K562 (cell line): ENCODE results near the gene NR1D2. TPM values are rescaled to one million over a fixed set of nuclear protein-coding genes. Genes with fewer than 3 reads are reported as not detected.

Experiments used
- ATAC-seq: fragments of 200-7000 bp; cut with Tn5 transposase; 3 replicates; pipeline ENCODE4 v1.9.1; 2020; ENCODE audit warnings: moderate library complexity
- BruUV-seq: library from RNA; stranded (reverse); fragments of 400-500 nt; replicated peaks from 2 replicates; lab custom pipeline; 2021; lab: Mats Ljungman, UMichigan
- CTCF ChIA-PET: fragments of 300-600 bp; formaldehyde crosslinking; extraction: SDS; loops from one replicate; lab custom pipeline; 2021; ENCODE audit warnings: low intra/inter-chr PET ratio; lab: Yijun Ruan, JAX
- POLR2A ChIA-PET: fragments of 300-600, 350-650 bp; sonication (Branson Sonifier 250); formaldehyde crosslinking; extraction: SDS; loops from one replicate; lab custom pipeline; 2021; ENCODE audit warnings: antibody characterized with exemption, inconsistent platforms; lab: Yijun Ruan, JAX
- DNase-seq, 4 experiments: peaks; one replicate each; pipeline versions ENCODE4 v3.0.0 to v3.0.0-alpha.2; 2011 to 2018; ENCODE audit warnings: low spot score in 3 of 4, mixed read lengths in 3 of 4; ENCODE audit errors: extremely low read depth in 1 of 4
- FAIRE-seq: peaks from 2 replicates; lab custom pipeline; 2011; peaks lifted over from hg19 to GRCh38; lab: Jason Lieb, UNC
- H2AFZ ChIP-seq: 2 replicates; pipeline ENCODE4 v1.6.0; 2011; ENCODE audit warnings: low read depth, low read length, control low read depth, inconsistent platforms
- H3K27ac ChIP-seq: fragments of 200-600 bp; 3 replicates; pipeline ENCODE4 v1.8.0; 2011; ENCODE audit warnings: low read depth, mild to moderate bottlenecking, control low read depth, inconsistent platforms, low read length, moderate library complexity, mixed read lengths; ENCODE audit errors: extremely low read depth
- H3K27me3 ChIP-seq, 2 experiments: fragments of 300-600 bp in 1 of 2; 2 replicates in 1 of 2; 3 replicates in 1 of 2; pipeline versions ENCODE4 v1.6.0 to v1.8.0; 2011; ENCODE audit warnings: inconsistent platforms in 2 of 2, low read length in 2 of 2, mild to moderate bottlenecking in 1 of 2, mixed read lengths in 1 of 2, moderate library complexity in 1 of 2; ENCODE audit not compliant: control insufficient read depth in 2 of 2, insufficient read depth in 2 of 2
- H3K36me3 ChIP-seq: fragments of 300-600 bp; 3 replicates; pipeline ENCODE4 v1.8.0; 2011; ENCODE audit warnings: mild to moderate bottlenecking, low read length, inconsistent platforms; ENCODE audit not compliant: control insufficient read depth, insufficient read depth
- H3K4me1 ChIP-seq, 2 experiments: fragments of 200-600 bp in 1 of 2; replicated peaks in 1 of 2; 2 replicates in 1 of 2; 3 replicates in 1 of 2; pipeline versions ENCODE4 v1.5.1 to v1.8.0; 2011; ENCODE audit warnings: inconsistent platforms in 2 of 2, low read length in 2 of 2, mild to moderate bottlenecking in 1 of 2, mixed read lengths in 1 of 2, moderate library complexity in 1 of 2; ENCODE audit not compliant: control insufficient read depth in 2 of 2, insufficient read depth in 2 of 2
- H3K4me2 ChIP-seq: 2 replicates; pipeline ENCODE4 v1.6.1; 2011; ENCODE audit warnings: low read length, control low read depth, inconsistent platforms, mixed read lengths; ENCODE audit not compliant: insufficient read depth
- H3K4me3 ChIP-seq: fragments of 200-600 bp; sonication (generic), shearing (Covaris generic); 2 replicates; pipeline ENCODE4 v1.5.1; 2016; ENCODE audit warnings: control low read depth, inconsistent platforms
- H3K79me2 ChIP-seq: fragments of 200-600 bp; 3 replicates; pipeline ENCODE4 v1.8.0; 2011; ENCODE audit warnings: low read length, inconsistent platforms; ENCODE audit not compliant: control insufficient read depth, insufficient read depth
- H3K9ac ChIP-seq, 2 experiments: 2 replicates each; pipeline versions ENCODE4 v1.6.0 to v1.6.1; 2011; ENCODE audit warnings: low read depth in 2 of 2, low read length in 2 of 2, control low read depth in 1 of 2, inconsistent platforms in 1 of 2, mild to moderate bottlenecking in 1 of 2, mixed read lengths in 1 of 2; ENCODE audit not compliant: insufficient read depth in 1 of 2
- H3K9me1 ChIP-seq: one replicate; pipeline ENCODE4 v1.6.0; 2011; ENCODE audit warnings: inconsistent platforms, mild to moderate bottlenecking, low read length, moderate library complexity; ENCODE audit not compliant: control insufficient read depth, insufficient read depth
- H3K9me3 ChIP-seq: replicated peaks from 2 replicates; pipeline ENCODE4 v1.5.1; 2011; ENCODE audit warnings: low read depth, low read length, inconsistent platforms; ENCODE audit not compliant: control insufficient read depth, insufficient read depth
- H4K20me1 ChIP-seq: replicated peaks from 2 replicates; pipeline ENCODE4 v1.6.1; 2011; ENCODE audit warnings: low read length, inconsistent platforms, mixed read lengths; ENCODE audit not compliant: control insufficient read depth, insufficient read depth
- AFF1 ChIP-seq, 2 experiments: fragments of 450-650 bp; IDR thresholded peaks; 2 replicates each; pipeline ENCODE4 v1.6.1; 2018; ENCODE audit warnings: mild to moderate bottlenecking in 2 of 2, low read depth in 1 of 2; ENCODE audit not compliant: partially characterized antibody in 2 of 2
- HNRNPH1 ChIP-seq: fragments of 200-400 bp; formaldehyde crosslinking; optimal IDR thresholded peaks from 2 replicates; pipeline ENCODE3; 2017; ENCODE audit warnings: low read depth, mild to moderate bottlenecking, low read length, moderate library complexity
- JUNB ChIP-seq: fragments of 450-650 bp; formaldehyde crosslinking; conservative IDR thresholded peaks from 2 replicates; pipeline ENCODE4 v1.4.0; 2020; ENCODE audit warnings: mild to moderate bottlenecking
- KDM4B ChIP-seq, 2 experiments: fragments of 450-650 bp in 1 of 2; sonication (generic) in 1 of 2; IDR thresholded peaks; 2 replicates each; pipeline ENCODE4 v1.6.1; 2016 to 2017; ENCODE audit warnings: borderline replicate concordance in 2 of 2, antibody characterized with exemption in 1 of 2, low read depth in 1 of 2, mild to moderate bottlenecking in 1 of 2
- MED1 ChIP-seq: sonication (generic); formaldehyde crosslinking; IDR thresholded peaks from 2 replicates; pipeline ENCODE4 v1.8.1; 2023; ENCODE audit warnings: missing genetic modification reagents, borderline replicate concordance
- NFE2L1 ChIP-seq: fragments of 450-650 bp; IDR thresholded peaks from 2 replicates; pipeline ENCODE4 v1.6.1; 2016; ENCODE audit warnings: missing genetic modification characterization, low read depth, mild to moderate bottlenecking, missing compliant biosample characterization, moderate library complexity, borderline replicate concordance
- PHB2 ChIP-seq: fragments of 450-650 bp; IDR thresholded peaks from 2 replicates; pipeline ENCODE4 v1.6.1; 2017; ENCODE audit warnings: low read depth
- PKNOX1 ChIP-seq: fragments of 450-650 bp; IDR thresholded peaks from 2 replicates; pipeline ENCODE4 v1.6.1; 2016
- THAP7 ChIP-seq: fragments of 250-450 bp; sonication (Bioruptor Pico); IDR thresholded peaks from 2 replicates; pipeline ENCODE4 v1.5.0; 2021
- WHSC1 ChIP-seq: IDR thresholded peaks from one replicate; pipeline ENCODE4 v1.6.1; 2012; ENCODE audit warnings: low read length, control low read depth, inconsistent platforms
- ZKSCAN8 ChIP-seq: fragments of 200-800 bp; sonication (Bioruptor generic); IDR thresholded peaks from 2 replicates; pipeline ENCODE4 v1.6.1; 2016; ENCODE audit warnings: missing genetic modification characterization, missing compliant biosample characterization
- ZNF197 ChIP-seq: fragments of 200-800 bp; sonication (Bioruptor generic); IDR thresholded peaks from 2 replicates; pipeline ENCODE4 v1.6.1; 2016; ENCODE audit warnings: low read depth, missing genetic modification characterization, missing compliant biosample characterization
- ZNF57 ChIP-seq: fragments of 450-650 bp; formaldehyde crosslinking; IDR thresholded peaks from 2 replicates; pipeline ENCODE4 v1.4.0; 2020; ENCODE audit warnings: mild to moderate bottlenecking, moderate library complexity
- WGBS: fragments of 100-300 bp; shearing (Covaris generic); methylation state at CpG from one replicate; pipeline ENCODE4 v1.1.6; 2016; ENCODE audit warnings: low coverage, mixed read lengths; ENCODE audit not compliant: insufficient coverage; ENCODE audit errors: missing lambda C conversion rate; 5-methylcytosine and 5-hydroxymethylcytosine counted together
- in situ Hi-C: fragments of 300-500 bp; cut with MboI; formaldehyde crosslinking; loops from 4 replicates; pipeline ENCODE4 v1.15.0; 2018; ENCODE audit warnings: inconsistent platforms, mixed read lengths
- intact Hi-C: fragments of 100-400 bp; cut with micrococcal nuclease; formaldehyde crosslinking; loops from 2 replicates; pipeline ENCODE4 v1.14.2; 2022
- polyA plus RNA-seq, 8 experiments: library from polyadenylated mRNA; depleted of rRNA in 4 of 8; stranded (reverse) in 5 of 8; unstranded in 3 of 8; fragments of >200 nt; fragmentation: Nextera tagmentation in 2 of 8; fragmentation: Illumina TruSeq in 1 of 8; extraction: Ambion mirVana in 2 of 8; extraction: Trizol in 1 of 8; gene quantifications; 2 replicates each; pipeline versions ENCODE4 v1.2.1 to v1.2.3, GENCODE V29; 2011 to 2014; ENCODE audit warnings: inconsistent platforms in 1 of 8, missing spikeins in 1 of 8
- total RNA-seq, 7 experiments: library from RNA; depleted of rRNA in 6 of 7; stranded (reverse); fragments of >200 nt in 6 of 7; fragmentation: Illumina TruSeq in 2 of 7; extraction: Trizol in 2 of 7; gene quantifications; 2 replicates each; pipeline versions ENCODE4 v1.2.1 to v1.2.3, GENCODE V29; 2011 to 2021; ENCODE audit warnings: low replicate concordance in 1 of 7
- TF ChIP-seq, protein P1 (sequence below): fragments of 250-450 bp; sonication (Bioruptor Pico); IDR thresholded peaks from 2 replicates; pipeline ENCODE4 v1.8.0; 2022; ENCODE audit warnings: moderate library complexity, mild to moderate bottlenecking, inconsistent platforms

NR1D2 gene
- total and polyA plus RNA-seq, 9 of the 15 experiments (the other 6 are each of a cell fraction or from before 2014, with no cell fraction given): 1.2 to 5.5 (median 2.9) TPM

GRCh38 chr3:23909341-23909740 lies 35.7 kb upstream of the NR1D2 start:
- no peak for ATAC-seq
- Histone ChIP-seq H2AFZ (no peak overlapping the region), H4K20me1 (no peaks in the 10 kb centered on the region), H3K4me2 (no peak overlapping the region), H3K9me1 (no peaks in the 10 kb centered on the region), H3K27ac (no peak overlapping the region), H3K4me3 (no peak overlapping the region), H3K4me1 (peaks cover 2 to 9% of the 10 kb centered on the region in 2 experiments; a peak in 4 of 5 replicates), H3K9me3 (0 out of 2 replicates have a peak, but pooled peaks cover under 1% of the 10 kb centered on the region), H3K27me3 (no peaks in the 10 kb centered on the region), H3K9ac (no peak overlapping the region), H3K36me3 (peaks cover 18% of the 10 kb centered on the region; the same call in 2 of the 3 replicates), H3K79me2 (peaks cover under 1% of the 10 kb centered on the region; the same call in 1 of the 3 replicates)
- no peak for FAIRE-seq
- no peak for DNase-seq
- POLR2A ChIA-PET: interaction anchor here (7.2 kb wide), 1 partner anchor 8 kb away, joined by 71 read pairs; the partner anchor contains the start of genes NKIRAS1 and RPL15
- in situ Hi-C loops: no loop called here
- no TSS peak for BruUV-seq
- WGBS: 78% methylated on average over 7 of the region's 7 CpGs
- intact Hi-C loops: loop anchor here (5.0 kb wide), 1 partner anchor 38 kb away; the partner anchor contains the start of gene NR1D2
- CTCF ChIA-PET: no interaction called here
- no peak for TF ChIP-seq ZNF57 (CRISPR knock-in tag)
- TF ChIP-seq PKNOX1: no peak
- no peak for TF ChIP-seq HNRNPH1
- no peak for TF ChIP-seq NFE2L1 (tag)
- TF ChIP-seq JUNB: no peak
- no peak for TF ChIP-seq MED1
- no peak for TF ChIP-seq ZNF197 (CRISPR knock-in tag)
- TF ChIP-seq PHB2: no peak
- no peak for TF ChIP-seq AFF1 (IDR thresholded peaks at IDR 0.05; ENCODE audit: low read depth in 1 of 2, partially characterized antibody in 2 of 2)
- TF ChIP-seq ZKSCAN8 (CRISPR knock-in tag): no peak
- no peak for TF ChIP-seq KDM4B (IDR thresholded peaks at IDR 0.05; ENCODE audit: borderline replicate concordance in 2 of 2, low read depth in 1 of 2)
- TF ChIP-seq, protein P1, sequence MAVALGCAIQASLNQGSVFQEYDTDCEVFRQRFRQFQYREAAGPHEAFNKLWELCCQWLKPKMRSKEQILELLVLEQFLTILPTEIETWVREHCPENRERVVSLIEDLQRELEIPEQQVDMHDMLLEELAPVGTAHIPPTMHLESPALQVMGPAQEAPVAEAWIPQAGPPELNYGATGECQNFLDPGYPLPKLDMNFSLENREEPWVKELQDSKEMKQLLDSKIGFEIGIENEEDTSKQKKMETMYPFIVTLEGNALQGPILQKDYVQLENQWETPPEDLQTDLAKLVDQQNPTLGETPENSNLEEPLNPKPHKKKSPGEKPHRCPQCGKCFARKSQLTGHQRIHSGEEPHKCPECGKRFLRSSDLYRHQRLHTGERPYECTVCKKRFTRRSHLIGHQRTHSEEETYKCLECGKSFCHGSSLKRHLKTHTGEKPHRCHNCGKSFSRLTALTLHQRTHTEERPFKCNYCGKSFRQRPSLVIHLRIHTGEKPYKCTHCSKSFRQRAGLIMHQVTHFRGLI (CRISPR knock-in tag): no peak
- no peak for TF ChIP-seq THAP7 (CRISPR knock-in tag)
- no peak for TF ChIP-seq WHSC1
